Measurements from ENCODE around the gene AXL. TPM values are rescaled to one million over a fixed set of nuclear protein-coding genes. Genes with fewer than 3 reads are reported as not detected.
A peak's percentile ranks its signal among the peaks of the same experiment; 100 is the strongest.
"Not testable (repeated sequence)": the region's sequence is repeated elsewhere in the genome, so short reads cannot be mapped to it uniquely, and the experiment has no call there.

AXL gene
- total and polyA plus RNA-seq, 10 donors, result 2.3 to 135 (median 61.5) TPM

DNA sequence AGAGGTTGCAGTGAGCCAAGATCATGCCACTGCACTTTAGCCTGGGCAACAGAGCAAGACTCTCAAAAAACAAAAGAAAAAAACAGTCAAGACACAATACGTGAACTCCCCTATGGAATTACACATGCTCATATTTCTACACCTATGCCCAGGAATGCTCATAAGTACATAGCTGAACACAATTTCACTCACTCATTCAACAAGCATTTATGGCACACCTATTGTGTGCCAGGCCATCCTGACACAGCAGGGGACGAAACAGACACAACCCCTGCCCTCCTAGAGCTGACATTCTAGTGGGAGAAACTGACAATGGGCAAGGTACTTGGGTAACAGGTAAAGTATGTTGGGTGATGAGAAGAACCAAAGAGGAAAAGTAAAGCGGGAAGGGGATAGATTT is 9.5 kb downstream of the AXL start:
- no peak for DNase-seq
- peaks cover 0 to 66% (median 15%) of the 10 kb centered on the region in 7 donors for H3K27me3 ChIP-seq (replicated peaks in 1 of 7)
- H3K27ac ChIP-seq, result no peak overlapping the region
- no peak for TF ChIP-seq POLR2AphosphoS5 (IDR thresholded peaks at IDR 0.05)
- TF ChIP-seq, protein P1, sequence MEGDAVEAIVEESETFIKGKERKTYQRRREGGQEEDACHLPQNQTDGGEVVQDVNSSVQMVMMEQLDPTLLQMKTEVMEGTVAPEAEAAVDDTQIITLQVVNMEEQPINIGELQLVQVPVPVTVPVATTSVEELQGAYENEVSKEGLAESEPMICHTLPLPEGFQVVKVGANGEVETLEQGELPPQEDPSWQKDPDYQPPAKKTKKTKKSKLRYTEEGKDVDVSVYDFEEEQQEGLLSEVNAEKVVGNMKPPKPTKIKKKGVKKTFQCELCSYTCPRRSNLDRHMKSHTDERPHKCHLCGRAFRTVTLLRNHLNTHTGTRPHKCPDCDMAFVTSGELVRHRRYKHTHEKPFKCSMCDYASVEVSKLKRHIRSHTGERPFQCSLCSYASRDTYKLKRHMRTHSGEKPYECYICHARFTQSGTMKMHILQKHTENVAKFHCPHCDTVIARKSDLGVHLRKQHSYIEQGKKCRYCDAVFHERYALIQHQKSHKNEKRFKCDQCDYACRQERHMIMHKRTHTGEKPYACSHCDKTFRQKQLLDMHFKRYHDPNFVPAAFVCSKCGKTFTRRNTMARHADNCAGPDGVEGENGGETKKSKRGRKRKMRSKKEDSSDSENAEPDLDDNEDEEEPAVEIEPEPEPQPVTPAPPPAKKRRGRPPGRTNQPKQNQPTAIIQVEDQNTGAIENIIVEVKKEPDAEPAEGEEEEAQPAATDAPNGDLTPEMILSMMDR (IDR thresholded peaks at IDR 0.05 in 8 of 11, conservative IDR thresholded peaks at IDR 0.05 in 3 of 11), result no peak
- no peaks in the 10 kb centered on the region for H3K9me3 ChIP-seq
- H3K4me1 ChIP-seq, result peaks cover 0 to 35% (median 16%) of the 10 kb centered on the region in 6 donors
- no peaks in the 10 kb centered on the region for H3K36me3 ChIP-seq
- intact Hi-C loops (cut with DNase I; ENCODE audit: low total_unique reads), result no loop called here
- WGBS, 5 donors, result 61 to 97% (median 81%) methylated on average over 3 of the region's 3 CpGs
- no peak overlapping the region for H3K4me3 ChIP-seq

DNA sequence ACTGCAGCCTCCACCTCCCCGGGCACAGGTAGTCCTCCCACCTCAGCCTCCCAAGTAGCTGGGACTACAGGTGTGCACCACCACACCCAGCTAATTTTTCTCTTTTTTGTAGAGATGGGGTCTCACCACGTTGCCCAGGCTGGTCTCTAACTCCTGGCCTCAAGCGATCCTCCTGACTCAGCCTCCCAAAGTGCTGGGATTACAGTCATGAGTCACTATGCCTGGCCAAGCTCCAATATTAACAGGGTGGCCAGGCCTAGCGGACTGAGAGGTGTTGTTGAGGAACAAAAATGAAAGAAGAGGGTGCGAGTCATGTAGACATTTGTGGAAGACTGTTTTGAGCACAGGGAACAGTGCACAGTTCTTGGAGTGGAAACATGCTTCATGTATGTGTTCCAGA is 10.3 kb downstream of the AXL start:
- H3K9me3 ChIP-seq; intact Hi-C loops (cut with DNase I; ENCODE audit: low total_unique reads); H3K36me3 ChIP-seq; DNase-seq; H3K27ac ChIP-seq; H3K4me3 ChIP-seq: not testable (repeated sequence)
- H3K4me1 ChIP-seq, result peaks cover 0 to 34% (median 16%) of the 10 kb centered on the region in 6 donors
- peaks cover 0 to 64% (median 15%) of the 10 kb centered on the region in 7 donors for H3K27me3 ChIP-seq (replicated peaks in 1 of 7)
- peak in 1 of 3 donors; percentile 10 for TF ChIP-seq POLR2AphosphoS5 (IDR thresholded peaks at IDR 0.05)
- WGBS, 5 donors, result 83 to 96% (median 86%) methylated on average over 5 of the region's 5 CpGs

DNA sequence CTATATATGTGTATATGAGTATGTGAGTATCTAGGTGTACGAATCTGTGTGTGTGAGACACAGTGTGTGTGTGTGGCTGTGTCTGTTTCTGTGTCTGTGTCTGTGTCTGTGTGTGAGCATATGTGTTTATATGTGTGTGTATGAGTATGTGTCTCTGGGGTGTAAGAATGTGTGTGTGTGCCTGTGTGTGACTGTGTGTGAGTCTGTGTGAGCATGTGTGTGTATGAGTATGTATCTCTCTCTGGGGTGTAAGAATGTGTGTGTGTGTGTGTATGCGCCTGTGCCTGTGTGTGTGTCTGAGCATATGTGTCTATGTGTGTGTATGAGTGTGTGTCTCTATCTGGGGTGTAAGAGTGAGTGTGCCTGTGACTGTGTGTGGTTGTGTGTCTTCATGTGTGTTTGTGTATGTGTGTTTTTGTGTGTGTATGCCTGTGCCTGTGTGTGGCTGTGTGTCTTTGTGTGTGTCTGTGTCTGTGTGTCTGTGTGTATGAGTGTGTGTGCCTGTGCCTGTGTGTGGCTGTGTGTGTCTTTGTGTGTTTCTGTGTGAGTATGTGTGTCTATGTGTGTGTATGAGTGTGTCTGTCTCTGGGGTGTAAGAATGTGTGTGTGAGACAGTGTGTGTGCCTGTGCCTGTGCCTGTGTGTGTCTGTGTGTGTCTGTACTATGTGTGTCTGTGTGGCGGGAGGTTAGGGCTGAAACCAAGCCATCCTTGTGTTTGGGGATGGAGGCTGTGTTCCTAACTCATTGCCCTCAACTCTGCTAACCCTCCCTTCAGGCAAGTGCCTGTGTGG is 11.2 kb downstream of the AXL start:
- TF ChIP-seq POLR2AphosphoS5 (IDR thresholded peaks at IDR 0.05) (no peak), POLR2A (IDR thresholded peaks at IDR 0.05) (no peak)
- TF ChIP-seq, protein P1 (IDR thresholded peaks at IDR 0.05 in 8 of 11, conservative IDR thresholded peaks at IDR 0.05 in 3 of 11), result no peak
- no peaks in the 10 kb centered on the region for H3K36me3 ChIP-seq
- H3K4me1 ChIP-seq, result peaks cover 0 to 28% (median 16%) of the 10 kb centered on the region in 6 donors
- H3K27me3 ChIP-seq (replicated peaks in 1 of 7), result peaks cover 0 to 55% (median 15%) of the 10 kb centered on the region in 7 donors
- no peak for DNase-seq
- intact Hi-C loops (cut with DNase I; ENCODE audit: low total_unique reads), result no loop called here
- no peaks in the 10 kb centered on the region for H3K9me3 ChIP-seq
- peak overlapping the region in 1 of 8 donors; percentile 43 for H3K27ac ChIP-seq
- 86 to 95% (median 90%) methylated on average over 3 of the region's 3 CpGs for WGBS, 5 donors
- H3K4me3 ChIP-seq, result no peak overlapping the region

DNA sequence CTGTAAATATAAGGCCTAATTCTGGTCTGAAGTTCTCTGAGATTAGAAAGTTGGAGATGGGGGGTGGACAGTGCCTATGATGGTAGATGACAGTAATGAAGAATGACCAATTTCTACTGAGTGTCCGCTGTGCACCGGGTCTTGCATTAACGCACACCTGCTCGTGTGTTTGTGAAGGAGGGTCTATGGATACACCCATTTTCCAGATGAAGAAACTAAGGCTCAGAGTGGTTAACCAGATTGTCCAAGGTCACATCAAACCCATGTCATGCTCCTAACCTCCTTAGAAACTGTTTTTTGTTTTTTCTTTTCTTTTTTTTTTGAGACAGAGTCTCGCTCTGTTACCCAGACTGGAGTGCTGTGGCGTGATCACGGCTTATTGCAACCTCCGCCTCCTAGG is 13.7 kb downstream of the AXL start:
- Histone ChIP-seq H3K36me3 (peaks cover 0 to under 1% (median 0%) of the 10 kb centered on the region in 6 donors), H3K9me3 (no peaks in the 10 kb centered on the region), H3K27me3 (replicated peaks in 1 of 7) (peaks cover 0 to 31% (median 0%) of the 10 kb centered on the region in 7 donors), H3K4me3 (no peak overlapping the region), H3K4me1 (peaks cover 0 to 7% (median 0%) of the 10 kb centered on the region in 6 donors), H3K27ac (peak overlapping the region in 2 of 8 donors; percentile 61)
- TF ChIP-seq POLR2AphosphoS5 (IDR thresholded peaks at IDR 0.05) (no peak), POLR2A (IDR thresholded peaks at IDR 0.05) (no peak)
- TF ChIP-seq, protein P1 (IDR thresholded peaks at IDR 0.05 in 8 of 11, conservative IDR thresholded peaks at IDR 0.05 in 3 of 11), result no peak
- intact Hi-C loops (cut with DNase I; ENCODE audit: low total_unique reads), result no loop called here
- no peak for DNase-seq
- 85 to 98% (median 90%) methylated on average over 8 of the region's 8 CpGs for WGBS, 5 donors
